HepG2 (cell line): ENCODE data around the gene CAMTA1. TPM values are rescaled to one million over a fixed set of nuclear protein-coding genes. Genes with fewer than 3 reads are reported as not detected.

Source experiments
- ARNTL ChIP-seq: sonication (generic); formaldehyde crosslinking; IDR thresholded peaks from 2 replicates; pipeline ENCODE4 v1.4.0; 2020; ENCODE audit warnings: mild to moderate bottlenecking, missing genetic modification reagents
- BRF2 ChIP-seq: sonication (generic); formaldehyde crosslinking; IDR thresholded peaks from 2 replicates; pipeline ENCODE4 v1.8.1; 2022; ENCODE audit warnings: mild to moderate bottlenecking, missing genetic modification reagents
- CENPX ChIP-seq: sonication (generic); formaldehyde crosslinking; IDR thresholded peaks from 2 replicates; pipeline ENCODE4 v1.9.0; 2021; ENCODE audit warnings: mild to moderate bottlenecking, missing genetic modification reagents, moderate library complexity
- DDIT3 ChIP-seq: sonication (generic); formaldehyde crosslinking; IDR thresholded peaks from 2 replicates; pipeline ENCODE4 v1.4.0; 2020; ENCODE audit warnings: mild to moderate bottlenecking, missing genetic modification reagents
- DZIP1 ChIP-seq: sonication (generic); formaldehyde crosslinking; IDR thresholded peaks from 2 replicates; pipeline ENCODE4 v1.5.0; 2020; ENCODE audit warnings: mild to moderate bottlenecking, missing genetic modification reagents
- MAFK ChIP-seq, 2 experiments: IDR thresholded peaks in 1 of 2; conservative IDR thresholded peaks in 1 of 2; 2 replicates each; pipeline ENCODE4 v1.6.1; 2011; ENCODE audit warnings: improper control_type of control experiment in 2 of 2, low read length in 2 of 2
- NFE2 ChIP-seq: sonication (generic); formaldehyde crosslinking; IDR thresholded peaks from 2 replicates; pipeline ENCODE4 v1.4.0; 2020; ENCODE audit warnings: missing genetic modification reagents
- NR1H2 ChIP-seq: sonication (generic); formaldehyde crosslinking; IDR thresholded peaks from 2 replicates; pipeline ENCODE4 v1.8.1; 2022; ENCODE audit warnings: low read depth, missing genetic modification reagents, borderline replicate concordance
- SALL1 ChIP-seq: sonication (generic); formaldehyde crosslinking; IDR thresholded peaks from 2 replicates; pipeline ENCODE4 v1.8.0; 2022; ENCODE audit warnings: mild to moderate bottlenecking, missing genetic modification reagents
- SP4 ChIP-seq: sonication (generic); formaldehyde crosslinking; IDR thresholded peaks from 2 replicates; pipeline ENCODE4 v1.8.1; 2023; ENCODE audit warnings: mild to moderate bottlenecking, missing genetic modification reagents
- SRF ChIP-seq: IDR thresholded peaks from 2 replicates; pipeline ENCODE4 v1.6.1; 2011; ENCODE audit warnings: mild to moderate bottlenecking, low read depth, low read length, moderate library complexity
- UBTF ChIP-seq: sonication (generic); formaldehyde crosslinking; IDR thresholded peaks from 2 replicates; pipeline ENCODE4 v1.4.0; 2020; ENCODE audit warnings: mild to moderate bottlenecking, missing genetic modification reagents
- ZNF124 ChIP-seq: sonication (generic); formaldehyde crosslinking; IDR thresholded peaks from 2 replicates; pipeline ENCODE4 v1.4.0; 2020; ENCODE audit warnings: missing genetic modification reagents
- ZNF609 ChIP-seq: sonication (generic); formaldehyde crosslinking; IDR thresholded peaks from 2 replicates; pipeline ENCODE4 v1.4.0; 2020; ENCODE audit warnings: mild to moderate bottlenecking, missing genetic modification reagents, borderline replicate concordance
- ZNF740 ChIP-seq: sonication (generic); formaldehyde crosslinking; IDR thresholded peaks from 2 replicates; pipeline ENCODE4 v1.4.0; 2020; ENCODE audit warnings: missing genetic modification reagents
- ZNF772 ChIP-seq: sonication (generic); formaldehyde crosslinking; IDR thresholded peaks from 2 replicates; pipeline ENCODE4 v1.5.0; 2020; ENCODE audit warnings: mild to moderate bottlenecking, missing genetic modification reagents
- ZNF879 ChIP-seq: sonication (generic); formaldehyde crosslinking; IDR thresholded peaks from 2 replicates; pipeline ENCODE4 v1.8.1; 2023; ENCODE audit warnings: missing genetic modification reagents
- polyA plus RNA-seq, 8 experiments: library from polyadenylated mRNA; depleted of rRNA in 3 of 8; stranded (reverse) in 7 of 8; unstranded in 1 of 8; fragments of >200 nt; fragmentation: Illumina TruSeq in 4 of 8; extraction: Trizol in 4 of 8; gene quantifications; 2 replicates each; pipeline versions ENCODE4 v1.2.1 to v1.2.3, GENCODE V29; 2011 to 2016; ENCODE audit warnings: low read depth in 4 of 8, missing spikeins in 1 of 8, mixed read lengths in 1 of 8; ENCODE audit not compliant: insufficient read depth in 1 of 8
- total RNA-seq, 5 experiments: library from RNA; depleted of rRNA; stranded (reverse); fragments of >200 nt; fragmentation: Illumina TruSeq; extraction: Trizol; gene quantifications; 2 replicates each; pipeline ENCODE4 v1.2.3, GENCODE V29; 2016; ENCODE audit warnings: low read depth in 1 of 5

Gene CAMTA1
- total and polyA plus RNA-seq, 2 of the 13 experiments (the other 11 are each of a cell fraction or from before 2014, with no cell fraction given), result 25.0 to 36.4 TPM

GRCh38 chr1:6784560-6785317, 515 bp upstream of the CAMTA1 start (continued):
- 0 out of 2 replicates have a peak, but pooled peaks have one; percentile 49 for TF ChIP-seq UBTF (CRISPR knock-in tag)
- TF ChIP-seq MAFK (conservative IDR thresholded peaks at IDR 0.05 in 1 of 2, IDR thresholded peaks at IDR 0.05 in 1 of 2; ENCODE audit: low read length in 2 of 2), result no peak
- 0 out of 2 replicates have a peak, but pooled peaks have one; percentile 18 for TF ChIP-seq BRF2 (CRISPR knock-in tag)
- peak; percentile 89 for TF ChIP-seq SALL1 (CRISPR knock-in tag)
- TF ChIP-seq ZNF124 (CRISPR knock-in tag), result 0 out of 2 replicates have a peak, but pooled peaks have one; percentile 3
- TF ChIP-seq NFE2, result no peak
- no peak for TF ChIP-seq ZNF609 (CRISPR knock-in tag)
- peak; percentile 56 for TF ChIP-seq ARNTL (CRISPR knock-in tag)
- TF ChIP-seq NR1H2 (CRISPR knock-in tag), result peak; percentile 60; the same call in 1 of the 2 replicates
- TF ChIP-seq DDIT3 (CRISPR knock-in tag), result no peak
- TF ChIP-seq SRF, result no peak
- peak; percentile 47; the same call in 1 of the 2 replicates for TF ChIP-seq ZNF772
- no peak for TF ChIP-seq ZNF740 (CRISPR knock-in tag)
- TF ChIP-seq DZIP1 (CRISPR knock-in tag), result peak; percentile 62; the same call in 1 of the 2 replicates
- TF ChIP-seq ZNF879 (CRISPR knock-in tag), result no peak
- TF ChIP-seq CENPX (CRISPR knock-in tag), result no peak
- peak; percentile 92 for TF ChIP-seq SP4 (CRISPR knock-in tag)
